HG03520 (cell line): ENCODE data around the gene SUPT3H.

Source experiments
- ATAC-seq: cut with Tn5 transposase; IDR thresholded peaks from one replicate; pipeline ENCODE4 v1.9.1; 2021; ENCODE audit warnings: mild to moderate bottlenecking, moderate library complexity; ENCODE audit not compliant: unreplicated experiment

SUPT3H gene

DNA sequence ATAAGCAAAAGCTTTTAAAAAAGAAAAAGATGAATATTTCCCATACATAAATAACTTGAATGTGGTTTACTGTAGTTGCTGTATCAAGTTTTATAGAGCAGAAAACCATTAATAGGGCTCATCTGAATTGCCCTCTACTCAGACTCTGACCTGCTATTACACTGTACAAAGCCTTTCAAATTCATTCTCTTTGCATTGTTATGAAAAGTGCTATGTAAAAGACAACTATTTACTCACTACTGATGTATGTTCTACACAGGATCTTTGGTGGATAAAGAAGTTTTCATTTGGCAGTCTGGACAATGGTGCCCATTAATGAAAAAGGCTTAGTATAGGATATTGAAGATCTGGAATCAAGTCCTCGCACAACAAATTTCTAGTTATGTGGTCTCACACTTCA lies 248.7 kb downstream of the SUPT3H start:
- no peak for ATAC-seq

DNA sequence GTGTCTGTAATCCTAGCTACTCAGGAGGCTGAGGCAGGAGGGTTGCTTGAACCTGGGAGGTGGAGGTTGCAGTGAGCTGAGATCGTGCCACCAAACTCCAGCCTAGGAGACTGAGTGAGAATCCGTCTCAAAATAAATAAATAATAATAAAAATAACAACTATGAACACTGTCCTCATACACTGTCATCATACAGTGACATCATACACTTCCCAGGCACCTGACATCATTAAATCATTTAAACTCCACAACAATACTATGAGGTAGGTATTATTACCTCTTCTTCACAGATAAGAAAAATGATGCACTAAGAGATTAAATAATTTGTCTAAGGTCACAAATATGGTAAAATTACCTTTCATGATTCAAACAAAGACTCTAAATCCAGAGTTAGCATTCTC lies 250.5 kb downstream of the SUPT3H start:
- ATAC-seq, result no peak

DNA sequence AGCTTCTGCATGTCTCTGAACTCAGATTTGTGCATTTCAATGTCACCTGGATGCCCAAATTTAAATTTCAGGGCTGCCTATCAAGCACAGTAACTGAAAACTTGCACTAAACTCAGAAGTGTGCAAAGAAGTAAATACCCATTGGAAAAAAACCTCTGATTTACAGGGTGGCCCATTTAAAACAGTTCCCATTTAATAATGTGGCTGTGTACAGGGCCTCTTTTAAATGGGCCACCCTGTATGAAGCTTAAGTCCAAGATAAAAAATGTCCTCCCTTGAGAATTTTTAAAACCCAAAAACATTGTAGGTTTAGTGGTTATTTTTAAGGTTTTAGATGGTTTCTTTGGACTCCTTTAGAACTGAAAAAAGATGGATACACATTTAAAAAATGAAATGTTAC lies 251.7 kb downstream of the SUPT3H start:
- no peak for ATAC-seq

DNA sequence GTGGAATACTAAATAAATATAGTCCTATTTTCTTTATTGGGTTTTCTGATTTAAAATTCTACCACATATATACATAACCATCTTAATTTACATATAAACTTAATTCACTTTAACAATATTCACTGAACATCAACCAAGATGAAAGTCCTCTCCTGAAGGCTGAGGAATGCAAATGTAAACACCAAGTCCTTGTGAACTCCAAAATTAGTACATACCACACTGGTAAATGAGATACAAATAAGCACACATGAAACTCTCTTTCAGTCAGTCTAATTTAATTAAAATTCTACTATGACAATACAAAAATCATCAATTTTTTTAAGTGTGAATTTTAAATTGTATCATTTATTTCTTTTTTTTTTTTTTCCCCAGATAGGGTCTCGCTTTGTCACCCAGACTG lies 254.7 kb downstream of the SUPT3H start:
- no peak for ATAC-seq

DNA sequence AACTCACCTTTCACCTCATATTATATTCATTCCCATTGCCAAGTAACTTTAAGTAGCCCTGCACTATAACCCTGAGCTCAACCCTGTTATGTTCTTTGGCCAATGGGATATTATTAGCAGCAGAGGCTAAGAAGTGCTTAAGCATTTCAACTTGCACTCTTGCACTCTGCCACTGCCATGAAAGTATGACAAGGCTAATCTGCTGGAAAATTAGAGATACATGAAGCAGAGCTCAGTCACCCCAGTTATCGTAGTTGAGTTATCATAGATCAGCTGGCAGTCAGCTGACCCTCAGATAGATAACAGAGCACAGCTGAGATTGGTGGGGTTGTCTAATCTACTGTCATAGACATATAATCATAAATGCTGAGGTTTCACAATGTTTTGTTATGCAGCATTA lies 259.0 kb downstream of the SUPT3H start:
- ATAC-seq, result no peak

DNA sequence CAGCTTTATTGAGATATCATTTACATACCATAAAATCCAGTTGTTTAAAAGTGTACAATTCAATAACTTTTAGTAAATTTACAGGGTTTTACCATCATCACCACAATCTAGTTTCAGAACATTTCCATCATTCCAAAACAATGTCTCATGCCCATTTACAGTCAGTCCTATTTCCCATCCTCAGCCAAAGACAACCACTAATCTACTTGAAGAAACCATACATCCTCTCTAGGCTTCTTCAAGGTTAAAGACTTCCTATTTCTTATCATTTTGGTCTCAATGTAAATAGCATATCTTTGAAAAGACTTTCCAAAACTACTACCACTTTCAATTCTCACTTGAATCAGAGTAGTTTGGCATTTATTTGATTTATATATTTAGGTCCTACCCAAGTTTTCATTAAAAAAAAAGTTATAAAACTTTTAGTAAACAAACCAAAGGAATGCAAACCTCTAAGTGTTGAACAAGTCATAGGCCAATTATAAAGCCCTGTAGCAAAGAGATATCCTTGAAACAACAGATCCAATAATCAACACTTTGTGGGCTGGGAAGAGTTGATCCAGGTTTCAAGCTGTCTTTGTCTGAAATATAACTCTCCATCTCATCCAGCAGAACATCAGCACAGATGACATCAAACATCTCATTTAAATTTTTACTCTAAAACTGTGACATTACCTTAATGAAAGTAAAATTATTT lies 260.9 kb downstream of the SUPT3H start:
- ATAC-seq, result no peak

DNA sequence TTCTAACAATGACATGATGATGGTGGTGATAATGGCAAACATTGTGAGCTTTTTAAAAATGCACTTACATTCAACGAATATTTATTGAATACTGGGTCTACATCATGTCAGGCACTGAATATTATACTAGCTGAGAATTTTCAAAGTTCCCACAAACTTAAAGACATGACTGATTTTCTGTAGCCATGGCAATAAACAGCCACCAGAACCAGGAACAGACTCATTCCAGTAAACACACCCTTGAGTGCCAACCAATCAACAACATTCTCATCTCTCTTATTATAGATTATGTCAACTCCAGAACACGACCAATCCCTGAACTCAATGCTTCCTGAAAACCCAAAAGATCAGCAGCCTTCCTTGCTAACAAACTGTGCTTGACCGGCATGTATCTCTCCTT lies 262.0 kb downstream of the SUPT3H start:
- ATAC-seq, result no peak

DNA sequence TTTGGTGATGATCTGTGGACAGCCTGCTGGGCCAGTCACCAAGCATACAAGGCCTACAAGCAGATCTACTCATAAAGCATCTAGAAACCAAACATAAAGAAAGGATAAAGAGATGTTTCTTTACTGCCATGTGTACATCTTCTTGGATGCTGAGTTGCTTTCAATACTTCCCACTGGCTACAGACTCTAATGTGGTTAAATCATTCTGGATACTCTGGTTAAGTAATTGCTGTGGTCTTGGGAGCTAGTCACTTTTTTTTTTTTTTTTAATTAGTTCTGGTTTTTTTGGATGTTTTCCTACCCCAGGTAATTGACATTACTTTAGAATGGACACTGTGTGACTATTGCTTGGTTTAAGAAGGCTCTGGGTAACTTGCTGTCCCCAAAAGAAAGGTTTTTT lies 265.0 kb downstream of the SUPT3H start:
- no peak for ATAC-seq

DNA sequence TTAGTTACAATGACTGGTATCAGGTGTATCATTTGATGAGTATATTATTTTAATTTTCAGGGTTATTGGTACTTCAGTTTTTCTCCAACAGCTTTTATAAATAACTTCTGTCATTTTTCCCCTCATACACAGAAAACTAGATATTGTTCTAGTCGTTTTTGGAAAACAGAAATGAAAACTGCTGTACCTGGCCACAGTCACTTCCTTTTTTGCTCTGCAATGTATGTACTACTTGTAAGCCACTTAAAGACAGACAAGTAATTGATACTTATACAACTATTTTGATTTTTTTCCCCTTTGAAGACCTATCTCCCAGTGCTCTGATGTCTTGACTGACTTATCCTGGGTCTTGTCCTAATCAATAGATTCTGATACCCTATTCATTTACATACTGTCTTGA lies 268.2 kb downstream of the SUPT3H start:
- no peak for ATAC-seq

DNA sequence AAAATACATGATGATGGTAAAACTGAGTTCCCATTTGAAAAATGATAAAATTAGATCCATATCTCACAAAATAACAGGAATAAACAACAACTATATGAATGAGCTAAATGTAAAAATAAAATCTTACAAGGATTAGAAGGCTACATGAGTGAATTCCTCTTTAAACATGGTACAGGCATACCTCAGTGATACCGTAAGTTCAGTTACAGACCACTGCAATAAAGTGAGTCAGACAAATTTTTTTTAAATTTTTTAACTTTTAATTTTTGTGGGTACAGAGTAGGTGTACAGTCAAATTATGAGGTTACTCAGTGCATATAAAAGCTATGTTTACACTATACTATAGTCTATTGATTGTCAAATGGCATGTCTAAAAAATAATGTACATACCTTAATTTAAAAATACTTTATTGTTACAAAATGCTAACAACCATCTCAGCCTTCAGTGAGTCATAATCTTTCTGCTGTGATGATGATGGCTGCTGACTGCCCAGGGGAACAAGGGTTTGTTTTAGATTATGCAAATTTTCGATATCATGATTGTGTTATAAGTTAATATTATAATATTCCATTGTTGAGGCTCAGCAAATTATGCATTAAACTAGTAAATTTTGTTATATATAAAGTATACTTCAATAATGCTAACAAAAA lies 272.4 kb downstream of the SUPT3H start:
- no peak for ATAC-seq

DNA sequence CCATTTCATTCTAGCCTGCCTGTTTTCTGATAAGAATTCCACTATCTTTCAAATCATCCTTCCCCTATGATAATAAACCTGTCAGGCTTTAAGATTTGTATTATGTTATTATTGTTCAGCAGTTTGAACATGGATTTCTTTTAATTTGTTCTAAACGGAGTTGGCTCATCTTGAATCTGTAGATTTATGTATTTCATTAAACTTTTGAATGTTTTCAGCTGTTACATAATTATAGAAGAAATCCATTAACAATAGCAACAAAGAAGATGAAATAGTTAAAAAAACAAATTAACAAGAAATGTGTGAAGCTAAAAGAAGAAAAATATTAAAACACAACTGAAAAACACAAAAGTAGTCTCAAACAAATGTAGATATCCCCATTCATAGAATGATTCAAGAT lies 273.3 kb downstream of the SUPT3H start:
- ATAC-seq, result no peak

DNA sequence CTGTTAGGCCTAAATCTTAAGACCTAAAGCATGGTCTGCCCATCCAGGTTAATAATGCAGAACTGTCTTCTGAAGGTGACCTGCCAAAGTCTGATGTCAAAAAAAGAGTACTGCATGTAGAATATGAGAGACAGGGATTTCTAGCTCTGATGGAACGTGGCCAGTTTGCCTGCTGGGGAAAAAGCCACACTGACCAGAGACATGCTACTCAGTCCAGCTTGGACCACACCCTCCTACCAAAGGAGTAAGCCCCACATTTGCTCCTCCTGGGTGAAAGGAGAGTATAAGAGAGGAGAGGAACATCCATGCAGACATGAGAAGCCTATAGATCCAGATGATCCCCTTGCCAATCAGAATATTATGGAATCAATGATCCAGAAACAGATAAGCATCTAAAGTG lies 279.5 kb downstream of the SUPT3H start:
- no peak for ATAC-seq

DNA sequence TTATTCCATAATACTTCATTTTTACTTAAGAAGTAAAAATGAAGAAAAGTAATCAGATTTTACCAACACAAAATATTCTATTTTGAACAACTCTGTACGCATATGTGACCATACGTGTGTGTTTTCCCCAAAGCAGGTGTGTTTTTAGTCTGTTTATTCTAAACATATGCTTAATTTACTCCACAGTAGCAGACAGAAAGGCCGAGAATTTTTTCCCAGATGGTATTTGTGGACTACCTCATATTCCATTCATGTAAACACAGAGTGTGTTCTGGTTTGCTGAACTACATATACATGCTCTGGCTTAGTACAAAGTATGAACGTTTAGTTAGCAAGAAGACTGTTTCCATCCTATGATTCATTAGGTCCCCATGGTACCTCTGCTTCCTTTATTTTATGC lies 282.9 kb downstream of the SUPT3H start:
- ATAC-seq, result no peak

DNA sequence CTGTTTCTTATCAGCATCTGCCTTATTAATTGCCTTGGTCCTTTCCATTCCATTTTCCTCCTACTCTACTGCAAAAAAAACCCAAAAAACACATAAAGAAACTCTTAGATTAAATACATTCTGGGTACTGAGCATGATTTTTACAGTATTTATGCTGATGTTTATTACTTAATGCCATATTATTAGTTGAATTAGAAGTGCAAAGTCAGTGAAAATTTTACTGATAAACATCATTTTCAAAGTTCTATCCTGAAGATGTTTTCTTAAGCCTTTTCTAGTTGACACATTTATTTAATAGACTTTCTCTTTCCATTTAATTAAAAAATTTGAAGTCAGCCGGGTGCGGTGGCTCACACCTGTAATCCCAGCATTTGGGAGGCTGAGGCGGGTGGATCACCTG lies 285.6 kb downstream of the SUPT3H start:
- ATAC-seq, result no peak

DNA sequence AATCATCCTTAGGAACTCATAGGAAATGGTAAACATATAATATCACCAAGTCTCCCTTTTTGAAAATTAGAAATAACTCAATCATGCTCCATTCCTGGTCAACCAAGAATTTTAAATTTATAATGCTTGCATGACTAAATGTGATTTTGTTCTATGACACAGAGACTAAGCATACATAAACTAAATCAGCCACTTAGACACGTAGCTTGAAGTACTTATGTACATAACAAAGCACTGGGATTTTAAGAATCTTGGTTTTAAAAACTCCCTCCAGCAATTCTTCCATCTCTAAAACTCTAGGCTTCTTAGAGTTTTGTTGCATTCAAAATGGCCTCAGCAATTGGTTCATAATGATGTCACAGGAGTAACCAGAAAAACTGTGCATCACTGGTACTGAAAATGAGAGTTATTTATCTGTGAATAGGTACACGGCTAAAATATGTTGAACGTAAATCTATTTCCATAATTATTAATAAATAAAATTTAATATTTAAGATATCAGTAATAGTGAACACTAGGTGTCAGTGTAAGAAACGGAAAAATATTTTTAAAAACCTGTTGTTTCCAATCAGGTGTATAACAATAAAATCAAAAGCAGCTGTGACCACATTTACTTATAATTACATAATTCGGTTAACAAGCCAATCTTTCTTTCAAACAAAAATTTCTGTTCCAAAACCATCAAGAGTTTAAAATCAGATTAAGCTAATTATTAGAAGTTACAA lies 291.2 kb downstream of the SUPT3H start:
- ATAC-seq, result no peak

DNA sequence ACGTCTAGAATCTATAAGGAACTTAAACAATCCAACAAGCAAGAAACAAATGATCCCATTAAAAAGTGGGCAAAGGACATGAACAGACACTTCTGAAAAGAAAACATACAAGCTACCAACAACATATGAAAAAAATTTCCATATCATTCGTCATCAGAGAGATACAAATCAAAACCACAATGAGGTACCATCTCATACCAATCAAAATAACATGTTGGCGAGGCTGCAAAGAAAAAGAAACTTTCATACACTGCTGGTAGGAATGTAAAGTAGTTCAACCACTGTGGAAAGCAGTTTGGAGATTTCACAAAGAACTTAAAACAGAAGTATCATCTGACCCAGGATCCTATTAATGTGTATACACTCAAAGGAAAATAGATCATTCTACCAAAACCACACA lies 293.5 kb downstream of the SUPT3H start:
- ATAC-seq, result no peak

DNA sequence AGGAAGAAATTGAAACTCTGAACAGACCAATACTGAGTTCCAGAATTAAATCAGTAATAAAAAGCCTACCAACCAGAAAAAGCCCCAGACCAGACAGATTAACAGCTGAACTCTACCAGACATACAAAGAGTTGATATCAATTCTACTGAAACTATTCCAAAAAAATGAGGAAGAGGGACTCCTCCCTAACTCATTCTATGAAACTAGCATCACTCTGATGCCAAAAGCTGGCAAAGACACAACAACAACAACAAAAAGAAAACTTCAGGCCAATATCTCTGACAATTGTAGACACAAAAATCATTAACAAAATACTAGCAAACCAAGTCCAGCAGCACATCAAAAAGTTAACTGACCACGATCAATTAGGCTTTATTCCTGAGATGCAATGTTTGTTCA lies 295.6 kb downstream of the SUPT3H start:
- ATAC-seq, result no peak

DNA sequence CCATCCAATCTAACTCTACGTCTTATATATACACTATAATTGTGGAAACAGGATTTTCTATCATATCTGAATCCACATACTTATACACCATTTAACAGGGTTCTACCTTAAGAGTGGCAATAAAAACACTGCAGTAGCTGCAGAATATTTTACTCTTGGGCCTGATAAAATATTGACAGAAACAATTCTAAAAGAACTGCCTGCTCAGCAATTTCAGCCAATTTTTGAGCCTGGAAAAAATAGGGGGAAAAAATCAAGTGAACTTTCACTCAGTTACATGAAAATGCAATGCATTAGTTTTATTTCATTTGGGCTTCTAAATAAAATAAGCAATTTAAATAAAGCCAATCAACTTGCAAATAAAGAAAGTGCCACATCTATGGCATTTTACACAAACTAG lies 296.1 kb downstream of the SUPT3H start:
- no peak for ATAC-seq

DNA sequence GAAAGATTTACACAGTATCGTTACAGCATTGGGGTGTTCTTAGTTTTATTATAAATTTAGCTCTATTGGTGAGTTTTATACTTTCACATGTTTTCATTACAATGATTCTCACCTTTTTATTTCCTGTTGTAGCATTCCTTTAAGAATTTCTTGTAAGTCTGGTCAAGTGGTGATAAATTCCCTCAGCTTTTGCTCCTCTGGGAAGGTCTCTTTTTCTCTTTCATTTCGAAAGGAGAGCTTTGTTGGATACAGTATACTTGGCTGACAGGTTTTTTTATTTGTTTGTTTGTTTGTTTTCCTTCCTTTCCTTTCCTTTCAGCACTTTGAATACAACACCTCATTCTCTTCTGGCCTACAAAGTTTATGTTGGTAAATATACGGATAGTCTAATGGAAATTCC lies 299.3 kb downstream of the SUPT3H start:
- no peak for ATAC-seq

DNA sequence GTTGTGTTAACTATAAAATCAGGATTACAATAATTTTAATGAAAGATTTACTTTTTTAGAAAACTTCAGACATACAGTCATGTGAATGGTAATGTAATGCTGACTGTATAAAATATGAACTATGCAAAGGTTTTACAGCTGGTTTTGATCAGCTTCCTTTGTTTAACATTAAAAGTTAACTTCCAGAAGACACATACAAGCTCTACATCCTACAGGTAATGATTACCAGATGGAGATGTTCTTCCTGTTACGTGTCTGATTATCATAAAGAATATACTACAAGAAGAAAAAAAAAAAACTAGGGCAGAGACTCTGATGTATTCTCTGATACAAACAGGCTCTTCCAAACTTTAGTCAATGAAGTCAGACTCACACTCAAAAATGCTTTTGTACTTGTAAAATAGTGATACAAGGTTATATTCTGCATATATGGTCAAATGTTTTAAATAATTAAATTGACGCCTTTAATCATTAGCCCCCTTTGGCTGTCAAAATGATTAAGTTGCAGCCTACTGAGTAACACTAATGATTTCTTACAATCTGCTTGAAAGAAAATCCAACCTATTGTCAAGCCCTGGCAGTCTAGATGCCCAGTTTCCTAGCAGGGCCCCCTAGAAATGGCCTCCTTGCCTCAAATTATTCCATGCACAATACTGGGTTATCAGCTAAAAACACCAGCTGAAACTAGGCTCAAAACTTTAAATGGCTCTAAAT lies 301.4 kb downstream of the SUPT3H start:
- no peak for ATAC-seq

DNA sequence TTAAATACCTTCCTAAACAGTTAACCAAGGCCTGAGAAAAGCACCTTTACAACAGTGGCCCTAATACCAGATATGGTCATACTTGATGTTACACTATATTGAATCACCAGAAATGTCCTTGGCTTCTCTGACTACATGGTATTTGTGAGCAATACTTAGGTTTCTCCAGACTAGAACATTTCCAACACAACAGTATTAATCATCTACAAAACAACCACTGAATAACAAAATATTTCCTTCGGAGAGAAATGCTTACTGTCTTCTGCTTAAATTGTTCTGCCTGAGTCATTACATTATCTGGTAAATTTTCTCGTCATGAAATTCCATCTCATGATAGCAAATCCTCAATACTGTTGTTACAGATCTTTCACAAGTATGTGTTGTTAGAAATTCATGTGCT lies 302.5 kb downstream of the SUPT3H start:
- ATAC-seq, result no peak

DNA sequence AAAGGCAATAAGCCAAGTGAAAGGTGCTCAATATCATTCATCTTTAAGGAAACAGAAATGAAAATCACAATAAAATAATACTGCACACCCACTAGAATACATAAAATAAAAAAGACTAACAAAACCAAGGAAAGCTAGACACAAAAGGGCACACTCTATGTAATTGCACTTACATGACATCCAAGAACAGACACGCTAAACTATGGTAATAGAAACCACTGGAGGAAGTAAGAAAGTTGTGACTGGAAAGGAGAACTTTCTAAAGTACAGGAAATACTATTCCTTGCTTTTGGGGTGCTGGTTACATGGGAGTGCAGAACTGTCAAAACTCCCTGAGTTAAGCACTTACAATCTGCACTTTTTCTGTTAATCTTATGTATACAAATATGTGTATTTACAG lies 303.3 kb downstream of the SUPT3H start:
- no peak for ATAC-seq
